ENCODE measurements around the gene STOML1. TPM values are rescaled to one million over a fixed set of nuclear protein-coding genes. Genes with fewer than 3 reads are reported as not detected.

The STOML1 gene
- total and polyA plus RNA-seq, 2 experiments from 2014 or later: 2.3 to 2.4 TPM

GRCh38 chr15:73928971-73929627 is 63.0 kb downstream of the STOML1 start (continued):
- no peak for TF ChIP-seq ZNF462 (CRISPR knock-in tag; IDR thresholded peaks at IDR 0.05)
- TF ChIP-seq NANOG (IDR thresholded peaks at IDR 0.05; ENCODE audit: borderline replicate concordance): no peak

Other genes starting within 250 kb of the STOML1 start
- gene INSYN1, start 238.9 kb downstream of the STOML1 start, total RNA-seq (2014; rRNA removed; shearing (Covaris generic)): 4.5 and 14.2 TPM in 2 replicates
- 0.10 and 0.18 TPM in 2 replicates for gene INSYN1, start 238.9 kb downstream of the STOML1 start, polyA plus RNA-seq (2016; fragmentation: Nextera tagmentation; extraction: Ambion mirVana)
- gene TBC1D21, start 118.7 kb downstream of the STOML1 start, total RNA-seq (2014; rRNA removed; shearing (Covaris generic)): not detected in 2 replicates
- gene TBC1D21, start 118.7 kb downstream of the STOML1 start, polyA plus RNA-seq (2016; fragmentation: Nextera tagmentation; extraction: Ambion mirVana): not detected in 2 replicates
- gene LOXL1, start 65.8 kb downstream of the STOML1 start, total RNA-seq (2014; rRNA removed; shearing (Covaris generic)): 6.8 and 10.8 TPM in 2 replicates
- 6.9 and 10.3 TPM in 2 replicates for gene LOXL1, start 65.8 kb downstream of the STOML1 start, polyA plus RNA-seq (2016; fragmentation: Nextera tagmentation; extraction: Ambion mirVana)
- 73.1 and 85.3 TPM in 2 replicates for gene PML, start 2.4 kb upstream of the STOML1 start, total RNA-seq (2014; rRNA removed; shearing (Covaris generic))
- 18.9 and 19.0 TPM in 2 replicates for gene PML, start 2.4 kb upstream of the STOML1 start, polyA plus RNA-seq (2016; fragmentation: Nextera tagmentation; extraction: Ambion mirVana)
- gene GOLGA6A, start 90.3 kb upstream of the STOML1 start, total RNA-seq (2014; rRNA removed; shearing (Covaris generic)): 2.1 and 7.5 TPM in 2 replicates
- gene GOLGA6A, start 90.3 kb upstream of the STOML1 start, polyA plus RNA-seq (2016; fragmentation: Nextera tagmentation; extraction: Ambion mirVana): 0.18 and 0.57 TPM in 2 replicates
- gene ISLR2, start 138.3 kb upstream of the STOML1 start, total RNA-seq (2014; rRNA removed; shearing (Covaris generic)): 0.21 and 0.27 TPM in 2 replicates
- gene ISLR2, start 138.3 kb upstream of the STOML1 start, polyA plus RNA-seq (2016; fragmentation: Nextera tagmentation; extraction: Ambion mirVana): 0.13 and 0.59 TPM in 2 replicates
- gene ISLR, start 181.4 kb upstream of the STOML1 start, total RNA-seq (2014; rRNA removed; shearing (Covaris generic)): 1.6 TPM in 1 of 2 replicates, not detected in the other
- 0.09 and 0.55 TPM in 2 replicates for gene ISLR, start 181.4 kb upstream of the STOML1 start, polyA plus RNA-seq (2016; fragmentation: Nextera tagmentation; extraction: Ambion mirVana)
- 9.9 and 14.1 TPM in 2 replicates for gene STRA6, start 210.5 kb upstream of the STOML1 start, total RNA-seq (2014; rRNA removed; shearing (Covaris generic))
- 8.2 TPM in 2 replicates for gene STRA6, start 210.5 kb upstream of the STOML1 start, polyA plus RNA-seq (2016; fragmentation: Nextera tagmentation; extraction: Ambion mirVana)
- gene CCDC33, start 244.0 kb upstream of the STOML1 start, total RNA-seq (2014; rRNA removed; shearing (Covaris generic)): 0.27 and 2.6 TPM in 2 replicates
- gene CCDC33, start 244.0 kb upstream of the STOML1 start, polyA plus RNA-seq (2016; fragmentation: Nextera tagmentation; extraction: Ambion mirVana): 2.5 and 2.8 TPM in 2 replicates